GM10248 (cell line): ENCODE results near the gene SRP54.

Source experiments
- CTCF ChIA-PET: fragments of 300-600 bp; sonication (Branson Sonifier 250); formaldehyde crosslinking; extraction: SDS; loops from one replicate; lab custom pipeline; 2021; ENCODE audit warnings: antibody characterized with exemption; lab: Yijun Ruan, JAX
- POLR2A ChIA-PET: fragments of 350-650 bp; sonication (Branson Sonifier 250); formaldehyde crosslinking; extraction: SDS; loops from one replicate; lab custom pipeline; 2020; ENCODE audit warnings: antibody characterized with exemption; lab: Yijun Ruan, JAX
- DNase-seq: peaks from one replicate; pipeline ENCODE4 v3.0.0; 2012; ENCODE audit errors: extremely low spot score
- TF ChIP-seq, protein P1 (sequence below): IDR thresholded peaks from 2 replicates; pipeline ENCODE4 v1.5.1; 2012; ENCODE audit warnings: mild to moderate bottlenecking, low read depth; ENCODE audit errors: extremely low read depth, missing control alignments, control extremely low read depth

The SRP54 gene

DNA sequence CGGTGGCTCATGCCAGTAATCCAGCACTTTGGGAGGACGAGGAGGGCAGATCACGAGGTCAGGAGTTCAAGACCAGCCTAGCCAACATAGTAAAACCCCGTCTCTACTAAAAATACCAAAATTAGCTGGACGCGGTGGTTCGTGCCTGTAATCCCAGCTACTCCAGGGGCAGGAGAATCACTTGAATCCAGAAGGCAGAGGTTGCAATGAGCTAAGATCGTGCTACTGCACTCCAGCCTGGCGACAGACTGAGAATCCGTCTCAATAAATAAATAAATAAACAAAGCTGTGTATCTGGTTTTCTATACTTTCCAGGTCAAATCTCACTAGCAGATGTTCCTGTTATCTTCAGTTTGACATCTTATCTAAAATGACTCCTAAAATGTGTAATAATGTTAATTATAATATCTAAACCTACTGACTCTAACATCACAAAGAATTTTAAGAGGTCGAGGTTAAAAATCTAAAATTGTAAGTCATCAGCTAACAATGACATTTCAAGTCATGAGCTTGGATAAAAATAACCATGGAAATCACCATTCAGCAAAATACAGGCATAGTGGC, 2.4 kb upstream of the SRP54 start:
- TF ChIP-seq, protein P1, sequence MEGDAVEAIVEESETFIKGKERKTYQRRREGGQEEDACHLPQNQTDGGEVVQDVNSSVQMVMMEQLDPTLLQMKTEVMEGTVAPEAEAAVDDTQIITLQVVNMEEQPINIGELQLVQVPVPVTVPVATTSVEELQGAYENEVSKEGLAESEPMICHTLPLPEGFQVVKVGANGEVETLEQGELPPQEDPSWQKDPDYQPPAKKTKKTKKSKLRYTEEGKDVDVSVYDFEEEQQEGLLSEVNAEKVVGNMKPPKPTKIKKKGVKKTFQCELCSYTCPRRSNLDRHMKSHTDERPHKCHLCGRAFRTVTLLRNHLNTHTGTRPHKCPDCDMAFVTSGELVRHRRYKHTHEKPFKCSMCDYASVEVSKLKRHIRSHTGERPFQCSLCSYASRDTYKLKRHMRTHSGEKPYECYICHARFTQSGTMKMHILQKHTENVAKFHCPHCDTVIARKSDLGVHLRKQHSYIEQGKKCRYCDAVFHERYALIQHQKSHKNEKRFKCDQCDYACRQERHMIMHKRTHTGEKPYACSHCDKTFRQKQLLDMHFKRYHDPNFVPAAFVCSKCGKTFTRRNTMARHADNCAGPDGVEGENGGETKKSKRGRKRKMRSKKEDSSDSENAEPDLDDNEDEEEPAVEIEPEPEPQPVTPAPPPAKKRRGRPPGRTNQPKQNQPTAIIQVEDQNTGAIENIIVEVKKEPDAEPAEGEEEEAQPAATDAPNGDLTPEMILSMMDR, result no peak
- CTCF ChIA-PET, result interaction anchor here (0.8 to 1.8 kb wide), 11 partner anchors 9 to 258 kb away, joined by 3 to 9 read pairs (median 3); partner anchors contain the start of gene FAM177A1
- no peak for DNase-seq
- POLR2A ChIA-PET, result interaction anchor here (1.0 to 1.8 kb wide), 2 partner anchors 12 to 105 kb away, joined by 3 to 5 read pairs; partner anchors contain the start of gene BAZ1A

DNA sequence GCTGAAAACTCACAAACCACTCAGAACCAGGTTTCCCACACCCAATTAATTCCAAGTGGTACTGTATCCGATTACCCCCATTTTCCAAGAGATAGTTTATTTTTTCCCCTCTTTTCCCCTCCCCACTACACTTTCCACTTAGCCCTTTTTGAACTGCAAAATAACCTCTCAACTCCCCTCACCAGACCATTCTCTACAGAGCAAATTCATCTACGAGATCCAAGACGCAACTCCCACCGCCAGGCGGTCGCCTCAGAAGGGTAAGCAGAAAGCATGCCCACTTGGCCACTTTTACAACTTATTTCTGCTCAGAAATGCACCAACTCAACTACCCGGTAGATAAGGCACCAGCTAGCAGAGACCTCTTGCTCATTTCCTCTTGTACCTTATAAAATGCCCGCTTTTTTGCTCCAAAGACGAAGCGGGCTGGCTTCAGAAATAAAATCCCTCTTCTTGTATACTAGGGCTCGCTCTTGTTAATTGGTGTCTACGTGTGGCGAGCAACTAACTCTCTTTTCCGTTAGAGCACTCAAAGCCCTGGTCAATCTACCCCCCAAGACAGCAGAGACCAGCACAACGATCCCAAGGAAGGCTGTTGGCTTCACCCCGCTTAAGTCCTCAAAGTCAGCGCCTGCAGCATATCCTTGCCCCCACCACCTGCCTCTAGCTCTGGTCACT, 910 bp upstream of the SRP54 start:
- DNase-seq, result no peak
- ChIA-PET CTCF (interaction anchor here (0.8 to 1.8 kb wide), 11 partner anchors 8 to 259 kb away, joined by 3 to 9 read pairs (median 3); partner anchors contain the start of gene FAM177A1), POLR2A (interaction anchor here (0.6 to 1.8 kb wide), 2 partner anchors 65 to 107 kb away, joined by 3 to 5 read pairs; partner anchors contain the start of gene BAZ1A)
- TF ChIP-seq, protein P1, result peak; percentile 3

DNA sequence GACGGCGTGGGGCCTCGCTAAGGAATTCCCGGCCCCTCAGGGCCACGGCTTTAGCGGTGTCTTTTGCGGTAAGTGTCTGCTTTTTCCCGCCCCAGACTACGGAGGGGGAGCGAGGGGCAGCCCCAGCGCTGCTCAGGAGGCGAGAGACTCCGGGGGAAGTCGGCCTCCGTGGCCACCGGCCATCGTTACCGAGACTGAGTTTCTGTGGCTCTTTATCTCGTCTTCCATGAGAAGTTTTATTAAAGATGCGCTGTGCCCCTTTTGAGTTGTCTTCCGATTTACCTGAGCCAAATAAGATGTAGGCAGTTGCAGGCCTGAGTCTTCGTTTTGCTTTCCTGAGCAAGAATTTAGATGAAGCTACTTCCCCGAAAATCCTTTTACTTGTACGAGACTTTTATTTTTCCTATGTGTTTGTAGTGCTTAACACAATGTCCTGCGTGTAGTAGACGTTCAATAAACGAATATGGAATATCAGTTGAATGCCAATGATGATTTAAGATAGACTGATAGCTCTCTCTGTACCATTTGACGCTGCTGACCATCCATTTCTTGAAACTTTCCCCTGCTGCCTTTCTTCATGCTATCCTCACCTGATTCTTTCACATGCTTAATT, 462 bp downstream of the SRP54 start:
- DNase-seq, result no peak
- CTCF ChIA-PET, result interaction anchor here (0.9 to 1.8 kb wide), 3 partner anchors 10 to 114 kb away, joined by 3 to 5 read pairs (median 5); no protein-coding TSS in a partner anchor
- POLR2A ChIA-PET, result interaction anchor here (0.5 to 1.0 kb wide), 4 partner anchors 63 to 365 kb away, joined by 3 to 7 read pairs (median 3); partner anchors contain the start of gene FAM177A1
- TF ChIP-seq, protein P1, result no peak

DNA sequence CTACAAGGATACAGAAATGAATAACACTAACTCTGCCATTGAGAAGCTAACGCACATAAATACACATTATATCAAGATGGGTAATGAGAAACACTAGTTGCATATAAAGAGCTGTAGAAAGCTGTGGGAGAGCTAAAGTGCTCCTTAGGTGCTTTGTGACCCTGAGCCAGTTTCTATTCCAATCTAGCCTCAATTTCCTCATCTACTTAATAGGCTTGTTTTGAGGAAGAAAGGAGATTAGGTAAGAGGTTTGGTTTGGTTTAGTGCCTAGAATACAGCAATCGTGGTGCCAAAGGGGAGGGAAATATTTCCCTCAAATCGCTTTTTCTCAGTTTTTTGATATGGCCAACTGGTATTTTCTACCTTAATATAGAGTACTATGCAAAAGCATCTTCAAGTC, 994 bp downstream of the SRP54 start:
- CTCF ChIA-PET, result interaction anchor here (0.7 to 1.8 kb wide), 3 partner anchors 10 to 114 kb away, joined by 3 to 5 read pairs (median 5); no protein-coding TSS in a partner anchor
- TF ChIP-seq, protein P1, result no peak
- no peak for DNase-seq
- POLR2A ChIA-PET, result interaction anchor here (1.0 kb wide), 1 partner anchor 365 kb away, joined by 3 read pairs; no protein-coding TSS in a partner anchor

DNA sequence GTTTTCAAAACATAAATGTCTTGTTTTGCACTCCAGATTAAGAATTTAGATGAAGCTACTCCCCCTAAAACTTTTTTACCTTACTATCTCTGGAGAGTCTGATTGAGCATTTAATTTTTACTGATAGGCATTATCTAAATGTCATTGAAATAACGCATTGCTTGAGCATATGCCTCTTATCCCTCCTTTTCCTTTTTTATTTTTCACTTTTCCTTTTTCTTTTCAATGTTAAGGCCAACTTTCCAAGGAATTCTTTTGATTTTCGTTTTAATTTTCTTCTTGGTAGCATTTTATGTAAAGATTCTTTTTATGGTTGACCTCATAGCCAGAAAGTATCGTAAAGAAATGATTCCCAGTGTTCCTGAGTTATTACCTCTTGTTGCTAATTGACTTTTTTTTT, 2.9 kb downstream of the SRP54 start:
- ChIA-PET POLR2A (no interaction called here), CTCF (no interaction called here)
- TF ChIP-seq, protein P1, result no peak
- DNase-seq, result no peak

DNA sequence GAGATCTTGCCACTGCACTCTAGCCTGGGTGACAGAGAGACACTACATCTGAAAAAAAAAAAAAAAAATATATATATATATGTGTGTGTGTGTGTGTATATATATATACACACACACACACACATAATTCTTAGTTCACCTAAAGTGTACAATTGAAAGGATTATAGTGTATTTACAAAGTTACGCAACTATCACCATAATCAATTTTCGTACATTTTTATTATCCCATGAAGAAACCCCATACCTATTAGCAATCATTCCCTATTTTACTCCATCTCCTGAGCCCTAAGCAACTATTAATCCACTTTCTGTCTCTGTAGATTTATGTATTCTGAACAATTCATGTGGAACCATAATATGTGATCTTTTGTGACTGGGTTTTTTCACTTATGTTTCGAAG, 4.4 kb downstream of the SRP54 start:
- POLR2A ChIA-PET, result no interaction called here
- CTCF ChIA-PET, result interaction anchor here (0.9 kb wide), 1 partner anchor 18 kb away, joined by 3 read pairs; no protein-coding TSS in a partner anchor
- TF ChIP-seq, protein P1, result no peak

More for the DNA sequence above, 4.4 kb downstream of the SRP54 start:
- DNase-seq, result no peak
